NCI-H774 (cell line): ENCODE measurements around the gene MAGI1.

Experiments
- DNase-seq: peaks from one replicate; lab custom pipeline; 2025; lab: John Stamatoyannopoulos, UW

Gene MAGI1

GRCh38 chr3:65793495-65794200 lies 245.1 kb downstream of the MAGI1 start:
- DNase-seq = no peak

DNA sequence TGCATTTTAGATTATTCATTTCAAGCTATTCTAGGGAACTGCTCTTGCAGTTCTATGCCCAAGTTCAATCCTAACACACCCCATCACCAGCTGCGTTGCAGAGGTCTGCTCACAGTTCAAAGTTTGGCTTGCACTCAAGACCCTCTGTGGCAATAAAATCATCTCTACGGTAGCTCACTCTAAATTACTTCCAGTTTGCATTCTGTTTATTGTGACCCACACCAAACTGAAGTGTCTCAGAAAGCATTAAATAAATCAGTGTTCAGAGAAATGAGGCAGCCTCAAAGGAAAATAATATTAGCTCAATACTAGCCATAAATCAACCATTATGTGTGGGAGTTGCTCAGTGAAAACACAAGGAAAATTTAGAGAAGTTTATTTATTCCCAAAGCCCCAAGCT lies 250.3 kb downstream of the MAGI1 start:
- DNase-seq = no peak

- DNase-seq = no peak
These were observed 250.9 kb downstream of the MAGI1 start for GRCh38 chr3:65787827-65788226.

GRCh38 chr3:65787340-65787739 lies 251.4 kb downstream of the MAGI1 start:
- DNase-seq = no peak

DNA sequence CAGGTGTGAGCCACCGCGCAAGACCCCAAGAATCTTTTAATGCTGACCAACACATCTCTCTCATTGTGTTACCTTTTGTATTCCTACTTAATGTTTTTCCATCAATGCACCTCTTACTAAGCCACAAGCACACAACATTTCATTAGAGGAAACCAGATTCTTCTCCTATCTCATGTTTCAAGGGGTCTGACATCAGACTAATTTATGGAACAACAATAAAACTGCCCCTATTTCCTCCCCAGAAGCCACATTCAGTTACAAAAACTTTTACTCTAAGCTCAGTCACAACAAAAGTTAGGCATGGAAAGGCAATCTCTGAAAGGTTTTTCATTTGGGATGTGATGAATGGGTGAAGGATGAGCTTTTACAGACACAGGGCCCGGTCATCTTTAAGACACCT lies 251.8 kb downstream of the MAGI1 start:
- no peak for DNase-seq

GRCh38 chr3:65785065-65785645 lies 253.6 kb downstream of the MAGI1 start:
- DNase-seq = no peak

GRCh38 chr3:65783117-65783516 lies 255.6 kb downstream of the MAGI1 start:
- DNase-seq = no peak

DNA sequence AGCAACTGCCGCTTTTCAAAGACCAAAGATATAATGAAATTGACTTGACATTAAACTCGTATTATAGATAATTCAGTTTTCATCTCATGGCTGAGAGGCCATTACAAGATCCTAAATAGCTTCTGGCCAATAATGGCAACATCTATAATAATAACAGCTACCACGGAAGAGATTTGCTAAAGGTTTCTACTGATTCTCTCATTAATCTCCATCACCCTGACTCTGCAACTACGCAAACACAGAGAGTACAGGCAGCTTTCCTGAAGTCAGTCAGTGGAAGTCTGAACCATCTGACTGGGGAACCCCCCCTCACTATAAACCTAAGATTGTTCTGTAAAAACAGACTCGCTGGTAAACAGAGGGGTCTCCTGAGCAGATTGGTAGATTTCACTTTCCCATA lies 257.1 kb downstream of the MAGI1 start:
- DNase-seq = no peak

- no peak for DNase-seq
These were observed 259.3 kb downstream of the MAGI1 start for GRCh38 chr3:65779390-65779789.

DNA sequence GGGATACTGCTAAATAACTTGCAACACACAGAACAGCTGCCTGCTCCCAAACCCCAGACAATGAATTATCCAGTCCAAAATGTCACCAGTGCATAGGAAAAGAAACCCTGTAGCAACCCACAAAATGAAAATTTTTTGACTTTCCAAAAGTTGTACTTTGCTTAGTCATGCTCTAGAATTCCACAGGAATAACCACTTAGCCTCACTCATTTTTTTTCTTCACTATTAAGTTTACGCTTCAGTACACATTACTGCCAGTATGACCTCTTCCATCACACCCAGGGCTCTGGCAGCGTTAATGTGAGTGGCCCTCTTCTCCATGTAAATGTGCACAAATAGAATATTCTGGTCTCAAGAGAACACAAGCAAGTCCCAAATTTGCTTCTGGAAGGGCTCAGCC lies 259.8 kb downstream of the MAGI1 start:
- DNase-seq = no peak

DNA sequence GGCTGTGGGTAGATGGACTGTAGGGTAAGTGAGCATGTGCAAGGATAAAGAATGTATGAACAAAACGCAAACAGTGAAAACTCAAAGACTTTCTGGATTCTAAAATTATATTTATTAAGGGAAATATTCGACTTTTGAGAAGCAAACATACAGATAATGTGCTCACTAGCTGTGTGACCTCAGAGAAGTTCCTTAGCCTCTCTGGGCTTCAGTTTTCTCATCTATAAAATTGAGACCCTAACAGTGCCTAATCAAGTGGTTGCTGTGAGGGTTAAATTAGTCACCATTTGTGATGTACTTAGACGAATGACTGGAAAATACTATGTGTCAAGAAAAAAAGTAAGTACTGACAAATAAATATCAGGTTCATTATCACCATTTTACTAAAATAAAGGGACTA lies 261.7 kb downstream of the MAGI1 start:
- DNase-seq = no peak

DNA sequence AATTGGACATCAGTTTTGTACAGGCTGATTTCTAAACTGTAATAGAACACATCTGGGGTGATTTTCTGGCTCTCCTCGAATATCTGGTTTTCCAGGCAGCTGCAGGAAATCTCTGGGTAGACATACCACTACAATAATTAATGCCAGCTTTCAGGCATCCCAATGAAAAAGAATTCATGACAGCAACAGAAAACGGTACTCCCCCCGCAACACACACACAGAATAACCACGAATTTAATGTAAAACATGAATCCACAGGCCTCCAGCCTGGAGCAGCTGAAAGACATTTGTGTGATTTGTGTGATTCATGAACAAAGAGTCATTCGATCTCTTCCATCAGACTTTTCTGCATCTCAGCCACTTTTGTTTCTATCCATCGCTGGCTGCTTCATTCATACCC lies 262.2 kb downstream of the MAGI1 start:
- DNase-seq = no peak

GRCh38 chr3:65776081-65776480 lies 262.6 kb downstream of the MAGI1 start:
- no peak for DNase-seq

DNA sequence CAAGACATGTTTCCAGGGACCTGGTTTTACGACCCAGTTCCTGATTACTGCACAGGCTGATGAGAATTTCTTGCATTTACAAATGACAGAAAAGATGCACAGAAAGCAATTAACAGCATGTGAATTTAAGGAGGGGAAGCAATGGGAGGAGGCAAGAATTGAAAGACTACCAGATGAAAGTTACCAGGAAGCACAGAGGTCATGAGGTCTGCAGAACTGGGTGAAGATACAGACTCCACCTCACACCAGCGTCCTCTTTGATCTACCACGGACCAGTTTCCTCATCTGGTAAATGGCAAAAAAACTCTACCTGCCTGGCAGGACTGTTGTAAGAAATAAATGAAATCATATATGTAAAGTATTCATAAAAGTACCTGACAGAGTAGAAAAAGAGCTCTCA lies 266.0 kb downstream of the MAGI1 start:
- no peak for DNase-seq

GRCh38 chr3:65767551-65767950 lies 271.2 kb downstream of the MAGI1 start:
- DNase-seq = no peak

DNA sequence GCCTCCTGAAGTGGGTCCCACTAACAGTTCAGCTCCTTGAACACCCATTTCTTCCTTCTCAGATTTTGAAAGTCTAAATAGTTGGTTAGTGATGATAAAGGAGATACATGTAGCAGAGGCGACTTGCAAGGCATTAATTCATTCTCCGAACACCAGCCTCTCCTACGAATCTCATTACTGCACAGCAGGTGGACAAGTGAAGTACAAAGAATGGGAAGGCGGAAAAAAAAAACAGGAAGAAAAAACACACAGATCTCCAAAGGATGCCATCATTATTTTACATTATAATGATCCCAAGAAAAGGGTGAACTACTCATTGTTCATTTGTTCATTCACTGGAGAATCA lies 276.5 kb downstream of the MAGI1 start:
- DNase-seq = no peak

- DNase-seq = no peak
These were observed 277.1 kb downstream of the MAGI1 start for GRCh38 chr3:65761446-65762234.

GRCh38 chr3:65758876-65759598 lies 279.7 kb downstream of the MAGI1 start:
- no peak for DNase-seq

DNA sequence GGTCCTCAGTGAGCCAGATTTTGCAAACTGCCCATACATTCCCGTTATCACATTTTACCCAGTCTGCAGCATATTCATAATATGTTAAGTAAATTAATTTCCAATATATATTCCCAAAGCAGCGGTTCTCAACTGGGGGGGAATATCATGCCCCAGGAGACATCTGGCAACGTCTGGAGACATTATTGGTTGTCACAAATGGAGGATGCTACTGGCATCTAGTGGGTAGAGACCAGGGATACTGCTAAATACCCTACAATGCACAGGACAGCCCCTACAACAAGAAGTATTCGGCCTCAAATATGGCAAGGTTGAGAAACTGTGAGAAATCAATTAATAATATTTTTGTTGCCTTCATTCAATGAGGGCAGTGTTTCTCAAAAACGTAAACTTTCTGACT lies 280.3 kb downstream of the MAGI1 start:
- no peak for DNase-seq

- no peak for DNase-seq
These were observed 286.1 kb downstream of the MAGI1 start for GRCh38 chr3:65752636-65753035.

GRCh38 chr3:65751123-65751700 lies 287.5 kb downstream of the MAGI1 start:
- DNase-seq = no peak

DNA sequence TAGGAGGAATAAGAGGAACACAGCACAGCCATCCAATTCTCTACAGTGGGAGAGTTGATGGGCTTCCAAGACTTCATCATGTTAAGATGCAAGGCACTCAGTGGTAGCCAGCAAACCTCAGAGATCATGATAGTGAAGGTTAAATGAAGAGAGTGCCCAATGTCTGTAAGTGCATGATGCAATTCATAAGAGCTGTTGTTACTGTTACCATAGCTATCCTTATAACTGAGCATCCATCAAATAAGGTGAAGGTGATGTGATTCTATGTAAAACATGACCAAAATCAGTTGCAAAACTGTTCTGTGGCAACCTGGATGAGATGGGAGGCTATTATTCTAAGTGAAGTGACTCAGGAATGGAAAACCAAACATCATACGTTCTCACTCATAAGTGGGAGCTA lies 289.7 kb downstream of the MAGI1 start:
- no peak for DNase-seq
